HepG2 (cell line): ENCODE data around the gene AIF1. TPM values are rescaled to one million over a fixed set of nuclear protein-coding genes. Genes with fewer than 3 reads are reported as not detected.

Experiments used
- ATF3 ChIP-seq: sonication (generic); formaldehyde crosslinking; IDR thresholded peaks from 2 replicates; pipeline ENCODE4 v1.4.0; 2020; ENCODE audit warnings: missing genetic modification reagents
- DNMT3B ChIP-seq: conservative IDR thresholded peaks from 2 replicates; pipeline ENCODE4 v1.6.1; 2016; ENCODE audit warnings: missing biosample characterization, control low read depth
- HCFC1 ChIP-seq: fragments of 150-350 bp; IDR thresholded peaks from 2 replicates; pipeline ENCODE4 v1.6.1; 2014; ENCODE audit warnings: low read depth, low read length
- HMG20A ChIP-seq: IDR thresholded peaks from 2 replicates; pipeline ENCODE4 v1.6.1; 2016; ENCODE audit warnings: borderline replicate concordance
- MAFF ChIP-seq: IDR thresholded peaks from 2 replicates; pipeline ENCODE4 v1.6.1; 2011; ENCODE audit warnings: low read depth, low read length, improper control_type of control experiment
- NCOA2 ChIP-seq: sonication (generic); formaldehyde crosslinking; IDR thresholded peaks from 2 replicates; pipeline ENCODE4 v1.8.0; 2022; ENCODE audit warnings: inconsistent platforms
- NONO ChIP-seq, 2 experiments: fragments of 450-650 bp in 1 of 2; sonication (generic) in 1 of 2; formaldehyde crosslinking in 1 of 2; IDR thresholded peaks in 1 of 2; conservative IDR thresholded peaks in 1 of 2; 2 replicates each; pipeline versions ENCODE4 v1.6.1 to v1.8.0; 2017 to 2022; ENCODE audit warnings: mild to moderate bottlenecking in 1 of 2, missing genetic modification reagents in 1 of 2, moderate library complexity in 1 of 2
- PLRG1 ChIP-seq: fragments of 450-650 bp; conservative IDR thresholded peaks from 2 replicates; pipeline ENCODE4 v1.6.1; 2016
- PTBP1 ChIP-seq: fragments of 200-400 bp; formaldehyde crosslinking; IDR thresholded peaks from 2 replicates; pipeline ENCODE4 v1.6.1; 2018; ENCODE audit warnings: low read length, low read depth; ENCODE audit not compliant: poor library complexity, severe bottlenecking
- RERE ChIP-seq: IDR thresholded peaks from 2 replicates; pipeline ENCODE4 v1.6.1; 2016; ENCODE audit warnings: low read depth, missing genetic modification reagents, missing compliant biosample characterization
- SALL1 ChIP-seq: sonication (generic); formaldehyde crosslinking; IDR thresholded peaks from 2 replicates; pipeline ENCODE4 v1.8.0; 2022; ENCODE audit warnings: mild to moderate bottlenecking, missing genetic modification reagents
- SATB2 ChIP-seq: sonication (generic); formaldehyde crosslinking; IDR thresholded peaks from 2 replicates; pipeline ENCODE4 v1.5.0; 2020; ENCODE audit warnings: missing genetic modification reagents
- SOX5 ChIP-seq: IDR thresholded peaks from 2 replicates; pipeline ENCODE4 v1.6.1; 2016; ENCODE audit warnings: borderline replicate concordance
- TAF1 ChIP-seq: sonication (generic); formaldehyde crosslinking; IDR thresholded peaks from 2 replicates; pipeline ENCODE4 v1.4.0; 2020; ENCODE audit warnings: missing genetic modification reagents
- TBX2 ChIP-seq: sonication (generic); formaldehyde crosslinking; IDR thresholded peaks from 2 replicates; pipeline ENCODE4 v1.5.0; 2020; ENCODE audit warnings: missing genetic modification reagents, mild to moderate bottlenecking, borderline replicate concordance
- TCF12 ChIP-seq, 2 experiments: fragments of 450-650 bp in 1 of 2; sonication (generic) in 1 of 2; formaldehyde crosslinking in 1 of 2; IDR thresholded peaks; 2 replicates each; pipeline versions ENCODE4 v1.6.1 to v1.8.0; 2017 to 2022; ENCODE audit warnings: antibody characterized with exemption in 1 of 2, mild to moderate bottlenecking in 1 of 2, missing genetic modification reagents in 1 of 2, moderate library complexity in 1 of 2
- ZBTB1 ChIP-seq: sonication (generic); formaldehyde crosslinking; IDR thresholded peaks from 2 replicates; pipeline ENCODE4 v1.4.0; 2020; ENCODE audit warnings: missing genetic modification reagents, borderline replicate concordance
- ZNF138 ChIP-seq: sonication (generic); formaldehyde crosslinking; IDR thresholded peaks from 2 replicates; pipeline ENCODE4 v1.5.0; 2020; ENCODE audit warnings: mild to moderate bottlenecking, low read depth, missing genetic modification reagents
- ZNF460 ChIP-seq: sonication (generic); formaldehyde crosslinking; IDR thresholded peaks from 2 replicates; pipeline ENCODE4 v1.5.1; 2020; ENCODE audit warnings: missing genetic modification reagents, mild to moderate bottlenecking, borderline replicate concordance
- ZNF512B ChIP-seq: sonication (generic); formaldehyde crosslinking; IDR thresholded peaks from 2 replicates; pipeline ENCODE4 v1.5.1; 2020; ENCODE audit warnings: missing genetic modification reagents, mild to moderate bottlenecking, borderline replicate concordance
- ZNF674 ChIP-seq: sonication (generic); formaldehyde crosslinking; IDR thresholded peaks from 2 replicates; pipeline ENCODE4 v1.5.0; 2020; ENCODE audit warnings: low read depth, mild to moderate bottlenecking, missing genetic modification reagents
- polyA plus RNA-seq, 8 experiments: library from polyadenylated mRNA; depleted of rRNA in 3 of 8; stranded (reverse) in 7 of 8; unstranded in 1 of 8; fragments of >200 nt; fragmentation: Illumina TruSeq in 4 of 8; extraction: Trizol in 4 of 8; gene quantifications; 2 replicates each; pipeline versions ENCODE4 v1.2.1 to v1.2.3, GENCODE V29; 2011 to 2016; ENCODE audit warnings: low read depth in 4 of 8, missing spikeins in 1 of 8, mixed read lengths in 1 of 8; ENCODE audit not compliant: insufficient read depth in 1 of 8
- total RNA-seq, 5 experiments: library from RNA; depleted of rRNA; stranded (reverse); fragments of >200 nt; fragmentation: Illumina TruSeq; extraction: Trizol; gene quantifications; 2 replicates each; pipeline ENCODE4 v1.2.3, GENCODE V29; 2016; ENCODE audit warnings: low read depth in 1 of 5
- TF ChIP-seq, protein P1 (sequence below): sonication (generic); formaldehyde crosslinking; IDR thresholded peaks from 2 replicates; pipeline ENCODE4 v1.8.1; 2023; ENCODE audit warnings: mild to moderate bottlenecking, missing genetic modification reagents, borderline replicate concordance

Gene AIF1
- total and polyA plus RNA-seq, 2 of the 13 experiments (the other 11 are each of a cell fraction or from before 2014, with no cell fraction given) = 1.5 TPM; not detected in 1

GRCh38 chr6:31580807-31581433, 34.1 kb upstream of the AIF1 start (continued):
- TF ChIP-seq MAFF (no peak), ZNF460 (CRISPR knock-in tag) (no peak), DNMT3B (CRISPR knock-in tag) (no peak), ATF3 (CRISPR knock-in tag) (peak; percentile 13; the same call in 1 of the 2 replicates), HCFC1 (no peak), NONO (IDR thresholded peaks at IDR 0.05) (no peak), NONO (CRISPR knock-in tag; conservative IDR thresholded peaks at IDR 0.05) (peak; percentile 82), HMG20A (0 out of 2 replicates have a peak, but pooled peaks have one; percentile 12), SOX5 (no peak; the same call in 1 of the 2 replicates), NCOA2 (CRISPR knock-in tag) (no peak; the same call in 1 of the 2 replicates), SALL1 (CRISPR knock-in tag) (peak; percentile 80), PTBP1 (no peak), ZNF512B (CRISPR knock-in tag) (no peak; the same call in 1 of the 2 replicates), ZNF138 (CRISPR knock-in tag) (no peak), ZBTB1 (CRISPR knock-in tag) (no peak), TBX2 (peak; percentile 68), RERE (CRISPR knock-in tag) (0 out of 2 replicates have a peak, but pooled peaks have one; percentile 54), PLRG1 (no peak), SATB2 (CRISPR knock-in tag) (0 out of 2 replicates have a peak, but pooled peaks have one; percentile 56), TCF12 (IDR thresholded peaks at IDR 0.05) (no peak), TCF12 (CRISPR knock-in tag; IDR thresholded peaks at IDR 0.05) (no peak), TAF1 (CRISPR knock-in tag) (peak; percentile 54; the same call in 1 of the 2 replicates), ZNF674 (CRISPR knock-in tag) (no peak)
- TF ChIP-seq, protein P1, sequence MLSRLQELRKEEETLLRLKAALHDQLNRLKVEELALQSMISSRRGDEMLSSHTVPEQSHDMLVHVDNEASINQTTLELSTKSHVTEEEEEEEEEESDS = no peak
